Activated naive CD4-positive, alpha-beta T cell treated with anti-CD3 and anti-CD28 coated beads, Interleukin-2, amount 10 ng/mL, durations not matched to agents 5 hours and 36 hours (primary cell): Measurements from ENCODE around the gene CXXC5. TPM values are rescaled to one million over a fixed set of nuclear protein-coding genes. Genes with fewer than 3 reads are reported as not detected.

Experiments used
- total RNA-seq, 2 experiments: library from RNA; stranded (reverse); gene quantifications; one replicate each; pipeline ENCODE4 v1.2.3, GENCODE V29; 2021

CXXC5 gene
- 1 to 10 TPM in 1 of 2 experiments, under 1 TPM in 1; 0.93 to 1.9 TPM for total RNA-seq

GRCh38 chr5:139648205-139649081 is at the start of gene CXXC5:
CXXC5 (plus strand) TSS chr5:139648349; CDS start chr5:139680524, 32,175 bp downstream.

Other genes starting within 250 kb of the CXXC5 start
- gene SPATA24, start 244.3 kb upstream of the CXXC5 start, total RNA-seq = 10 to 100 TPM in 1 of 2 experiments, 1 to 10 TPM in 1; 6.7 to 10.3 TPM
- 10 to 100 TPM in 1 of 2 experiments, 1 to 10 TPM in 1; 7.3 to 11.0 TPM for gene DNAJC18, start 208.8 kb upstream of the CXXC5 start, total RNA-seq
- under 1 TPM; 0.58 to 0.60 TPM for gene ECSCR, start 185.6 kb upstream of the CXXC5 start, total RNA-seq
- 1 to 10 TPM; 2.1 to 2.3 TPM for gene SMIM33, start 177.3 kb upstream of the CXXC5 start, total RNA-seq
- 100 to 1,000 TPM; 216 to 218 TPM for gene STING1, start 165.6 kb upstream of the CXXC5 start, total RNA-seq
- gene UBE2D2, start 87.0 kb upstream of the CXXC5 start, total RNA-seq = 100 to 1,000 TPM; 220 to 226 TPM
- gene PSD2, start 147.5 kb downstream of the CXXC5 start, total RNA-seq = not detected